Muscle of back (tissue), 11 donors: Measurements from ENCODE around the gene DUSP10. TPM values are rescaled to one million over a fixed set of nuclear protein-coding genes. Genes with fewer than 3 reads are reported as not detected.

Experiments used
- DNase-seq, 3 donors: peaks; one replicate each; pipeline versions ENCODE4 v3.0.0 to v3.0.0-alpha.2; 2013
- polyA plus RNA-seq, 10 donors: library from polyadenylated mRNA; unstranded; fragments of 120-200 nt; gene quantifications; one replicate each; pipeline ENCODE4 v1.2.1, GENCODE V29; 2013; ENCODE audit not compliant: insufficient read length in 10 of 10

DUSP10 gene
- polyA plus RNA-seq, 10 donors = 12.0 to 35.6 (median 23.7) TPM

DNA sequence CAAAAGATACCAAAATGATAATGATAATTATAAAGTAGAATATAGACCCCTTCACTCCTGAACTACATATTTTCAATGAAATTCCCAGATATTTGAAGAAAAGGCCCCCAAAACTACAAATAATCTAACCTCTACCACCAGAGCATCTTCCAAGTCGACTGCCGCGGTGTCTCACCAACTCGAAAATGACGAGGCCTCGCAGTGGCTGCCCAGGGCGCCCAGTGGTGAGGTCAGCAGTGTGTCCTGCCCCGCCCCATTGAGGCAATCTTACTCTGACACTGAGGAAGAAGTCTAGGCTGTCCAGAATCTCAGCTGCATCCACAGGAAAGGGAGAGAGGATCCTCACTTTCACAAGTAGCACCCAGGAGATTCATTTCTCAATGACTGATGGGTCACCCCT is 5.2 kb downstream of the DUSP10 start:
- DNase-seq = no peak

DNA sequence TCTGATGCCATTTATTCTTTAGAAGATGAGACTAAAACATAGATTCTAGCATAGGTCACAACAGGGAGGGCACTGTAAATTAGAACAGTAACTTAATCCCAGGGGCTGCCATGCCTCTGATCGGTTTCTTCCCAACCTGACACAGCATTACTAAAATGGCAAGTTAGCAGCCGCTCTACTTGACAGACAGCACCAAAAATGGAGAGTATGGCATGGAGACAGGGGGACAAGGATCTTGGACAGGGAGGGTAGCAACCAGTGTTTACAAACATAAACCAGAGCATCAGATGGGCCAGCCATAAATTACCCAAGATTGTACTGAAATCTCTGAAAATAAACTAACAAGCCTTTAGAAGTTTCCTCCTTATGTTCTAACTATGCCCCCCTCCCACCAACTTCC is 5.9 kb downstream of the DUSP10 start:
- DNase-seq = no peak

- DNase-seq = no peak
These were observed 7.7 kb downstream of the DUSP10 start for GRCh38 chr1:221734187-221734586.

DNA sequence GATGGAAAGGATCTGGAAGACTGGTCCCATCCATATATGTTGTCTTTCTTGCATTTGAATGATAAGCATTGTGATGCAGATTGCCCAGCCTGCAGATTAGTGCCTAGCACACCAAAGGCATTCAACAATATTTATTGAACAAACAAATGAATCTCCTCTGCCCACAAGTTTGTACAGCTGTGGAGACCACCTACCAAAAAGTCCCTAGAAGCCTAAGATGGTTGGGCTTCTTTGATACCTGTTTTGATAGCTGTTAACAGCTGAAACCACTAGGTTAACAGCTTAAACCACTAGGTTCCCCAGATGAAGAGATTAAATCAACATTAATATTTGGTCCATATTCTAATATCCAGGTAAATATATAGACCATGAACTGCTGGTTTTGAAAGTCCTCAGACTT is 9.8 kb downstream of the DUSP10 start:
- no peak for DNase-seq

- no peak for DNase-seq
These were observed 12.0 kb downstream of the DUSP10 start for GRCh38 chr1:221729771-221730330.

DNA sequence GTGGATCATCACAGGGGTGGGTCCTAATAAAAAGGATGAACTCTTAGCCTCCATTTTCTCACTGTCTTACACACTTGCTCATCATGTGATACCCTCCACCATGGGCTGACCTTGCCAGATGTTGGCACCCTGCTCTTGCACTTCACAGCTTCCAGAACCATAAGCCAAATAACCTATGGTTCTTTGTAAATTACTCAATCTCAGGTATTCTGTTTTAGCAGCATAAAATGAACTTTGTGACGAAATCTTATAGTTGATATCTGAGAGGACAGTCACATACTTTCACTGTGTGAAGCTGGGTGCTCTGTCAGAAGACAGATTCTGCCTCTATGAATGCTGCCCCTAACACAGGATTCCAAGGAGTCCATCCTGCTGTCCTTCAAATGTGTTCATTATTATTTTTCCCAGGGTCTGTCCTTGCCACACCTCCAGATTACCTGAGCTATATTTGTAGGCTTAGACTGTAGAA is 13.8 kb downstream of the DUSP10 start:
- DNase-seq = no peak

GRCh38 chr1:221727146-221728036 is 14.5 kb downstream of the DUSP10 start:
- no peak for DNase-seq

DNA sequence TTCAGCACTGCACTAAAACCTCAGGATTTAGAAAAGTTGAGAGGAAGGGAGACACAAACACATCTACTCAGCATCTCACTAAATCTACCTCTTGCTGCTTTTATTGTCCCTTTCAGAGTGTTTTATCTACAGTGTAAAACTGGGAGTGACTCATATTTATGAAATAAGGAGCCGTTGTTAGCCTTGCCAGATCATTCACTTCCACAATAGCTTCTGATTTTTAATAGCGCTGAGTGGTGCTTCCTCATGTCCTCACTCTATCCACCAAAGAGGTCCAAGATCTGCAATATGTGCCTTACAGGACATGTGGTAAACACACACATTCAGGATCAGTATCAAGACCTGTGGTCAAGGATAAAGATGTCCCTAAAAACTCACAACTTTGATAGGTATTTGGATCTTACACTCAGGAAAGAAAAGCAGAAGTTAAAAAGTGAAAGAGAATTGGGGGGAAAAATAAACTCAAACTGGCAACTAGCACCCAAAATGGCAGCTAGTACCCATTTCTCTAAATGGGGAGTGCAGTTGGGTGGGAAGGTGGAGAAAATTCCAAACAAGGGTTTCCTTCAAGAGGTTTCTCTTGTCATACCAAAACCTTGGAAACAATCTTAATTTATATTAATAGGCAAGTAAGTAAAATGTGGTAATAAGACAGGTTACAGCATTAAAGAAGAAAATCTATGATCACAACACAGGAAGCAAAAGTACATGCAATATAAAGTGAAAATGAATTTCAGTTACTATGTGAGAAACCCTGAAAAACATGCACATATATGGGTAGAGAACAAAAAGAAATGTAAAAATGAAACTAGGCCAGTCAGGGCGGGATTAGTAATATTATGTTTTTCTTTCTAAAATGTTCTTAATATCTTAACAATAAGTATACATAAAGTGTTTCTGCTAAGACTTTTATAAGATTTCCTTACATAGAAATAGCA is 15.9 kb downstream of the DUSP10 start:
- no peak for DNase-seq

DNA sequence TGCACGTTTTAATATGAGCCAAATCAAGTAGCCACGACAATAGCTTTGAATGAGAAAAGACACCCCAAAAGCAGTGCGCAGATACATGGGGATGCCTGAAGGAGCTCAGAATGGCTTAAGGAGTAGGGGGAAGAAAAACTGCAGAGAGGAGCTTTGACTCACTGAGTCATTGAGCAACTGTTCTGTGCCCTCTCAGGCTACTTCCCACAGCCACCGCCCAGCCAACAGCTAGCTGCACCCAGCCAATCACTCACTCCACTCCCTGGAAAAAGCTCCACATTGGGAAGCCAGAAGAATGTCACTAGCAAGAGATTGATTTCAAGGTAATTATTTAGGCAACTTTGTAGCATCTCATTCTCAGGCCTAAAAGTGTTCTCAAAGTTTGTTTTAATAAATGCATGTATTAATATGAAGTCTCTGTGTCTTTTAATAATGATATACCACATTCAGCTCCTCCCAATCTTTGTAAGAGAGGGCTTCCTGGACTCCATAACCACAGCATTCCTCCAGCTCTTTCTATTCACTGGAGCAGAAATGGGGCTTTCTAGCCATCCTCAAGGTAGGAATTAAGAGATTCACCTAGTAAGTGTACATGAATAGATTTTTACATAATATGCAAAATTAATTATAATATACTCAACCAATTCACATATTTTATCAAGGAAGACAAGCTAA is 16.8 kb downstream of the DUSP10 start:
- DNase-seq = no peak

GRCh38 chr1:221723848-221724236 is 18.0 kb downstream of the DUSP10 start:
- no peak for DNase-seq

GRCh38 chr1:221723018-221723847 is 18.7 kb downstream of the DUSP10 start:
- DNase-seq = no peak

GRCh38 chr1:221722254-221723017 is 19.5 kb downstream of the DUSP10 start:
- no peak for DNase-seq

DNA sequence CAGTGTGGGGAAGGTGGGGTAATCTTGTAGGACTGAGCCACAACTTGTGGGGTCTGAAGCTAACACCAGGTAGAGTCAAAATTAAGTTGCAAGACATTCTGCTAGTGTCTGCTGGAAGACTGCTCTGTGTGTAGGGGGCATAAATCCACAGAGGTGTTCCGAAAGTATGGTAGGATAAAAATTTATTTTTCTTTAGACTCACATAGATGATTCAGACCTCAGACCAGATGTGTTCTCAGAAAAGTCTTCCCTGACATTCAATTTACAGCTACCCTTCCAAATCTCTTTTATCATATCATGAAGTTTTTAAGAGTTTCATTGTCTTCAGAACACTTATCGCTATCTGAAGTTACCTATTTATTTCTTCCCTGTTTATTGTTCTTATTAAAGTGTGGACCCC is 21.3 kb downstream of the DUSP10 start:
- no peak for DNase-seq

GRCh38 chr1:221719987-221720386 is 21.9 kb downstream of the DUSP10 start:
- DNase-seq = no peak

DNA sequence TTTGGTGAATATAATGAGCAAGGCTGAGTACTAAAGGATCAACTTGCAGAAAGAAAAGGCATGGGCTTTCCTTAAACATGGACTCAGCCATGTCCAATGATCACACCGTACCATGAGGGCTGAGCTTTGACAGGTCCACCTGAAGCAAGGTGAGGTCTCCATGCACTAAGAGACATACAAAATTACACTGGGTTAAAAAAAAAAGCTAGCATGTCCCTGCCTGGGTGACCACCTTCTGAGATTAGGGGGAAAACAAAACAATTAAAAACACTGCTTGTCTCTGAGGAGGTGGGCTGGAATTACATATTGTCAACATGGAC is 22.7 kb downstream of the DUSP10 start:
- no peak for DNase-seq

GRCh38 chr1:221718381-221719277 is 23.3 kb downstream of the DUSP10 start:
- peak in 2 of 3 donors; percentile 79 to 94 for DNase-seq

GRCh38 chr1:221717485-221717853 is 24.4 kb downstream of the DUSP10 start:
- DNase-seq = no peak

GRCh38 chr1:221716713-221717484 is 25.0 kb downstream of the DUSP10 start:
- no peak for DNase-seq
